ENCODE results near the gene LRRC28.
A peak's percentile ranks its signal among the peaks of the same experiment; 100 is the strongest.
"Not testable (repeated sequence)": the region's sequence is repeated elsewhere in the genome, so short reads cannot be mapped to it uniquely, and the experiment has no call there.

The LRRC28 gene

GRCh38 chr15:99250857-99251841 lies at the start of gene LRRC28:
Gene LRRC28 (plus strand): TSS chr15:99251481. CDS start chr15:99255958, 4,477 bp downstream.
- DNase-seq, result peak; percentile 93

GRCh38 chr15:99202176-99202552 lies 49.1 kb upstream of the LRRC28 start:
- no peak for DNase-seq

- no peak for DNase-seq
These were observed 43.6 kb upstream of the LRRC28 start for GRCh38 chr15:99207672-99208071.

- no peak for DNase-seq
These were observed 42.0 kb upstream of the LRRC28 start for GRCh38 chr15:99209326-99209725.

GRCh38 chr15:99210334-99210733 lies 40.9 kb upstream of the LRRC28 start:
- no peak for DNase-seq

GRCh38 chr15:99211926-99212325 lies 39.4 kb upstream of the LRRC28 start:
- no peak for DNase-seq

- DNase-seq, result no peak
These were observed 38.9 kb upstream of the LRRC28 start for GRCh38 chr15:99212406-99212805.

GRCh38 chr15:99213187-99213811 lies 38.0 kb upstream of the LRRC28 start:
- peak; percentile 63 for DNase-seq

- no peak for DNase-seq
These were observed 26.7 kb upstream of the LRRC28 start for GRCh38 chr15:99224372-99225214.

GRCh38 chr15:99226802-99227201 lies 24.5 kb upstream of the LRRC28 start:
- no peak for DNase-seq

- no peak for DNase-seq
These were observed 23.0 kb upstream of the LRRC28 start for GRCh38 chr15:99228120-99228770.

- no peak for DNase-seq
These were observed 20.4 kb upstream of the LRRC28 start for GRCh38 chr15:99230867-99231266.

GRCh38 chr15:99232740-99233139 lies 18.5 kb upstream of the LRRC28 start:
- DNase-seq, result no peak

GRCh38 chr15:99234160-99234559 lies 17.1 kb upstream of the LRRC28 start:
- DNase-seq, result not testable (repeated sequence)

- no peak for DNase-seq
These were observed 12.4 kb upstream of the LRRC28 start for GRCh38 chr15:99238849-99239248.

- DNase-seq, result no peak
These were observed 11.6 kb upstream of the LRRC28 start for GRCh38 chr15:99239545-99240198.

- DNase-seq, result no peak
These were observed 9.5 kb upstream of the LRRC28 start for GRCh38 chr15:99241752-99242151.

GRCh38 chr15:99244306-99244705 lies 7.0 kb upstream of the LRRC28 start:
- DNase-seq, result no peak

GRCh38 chr15:99247062-99247461 lies 4.2 kb upstream of the LRRC28 start:
- DNase-seq, result no peak

GRCh38 chr15:99248000-99248715 lies 3.1 kb upstream of the LRRC28 start:
- no peak for DNase-seq

- DNase-seq, result no peak
These were observed 1.9 kb upstream of the LRRC28 start, which contains the start of gene TTC23 for GRCh38 chr15:99249270-99249841. Gene TTC23 (minus strand): TSS chr15:99249581. CDS start chr15:99228712, 20,869 bp downstream.
